Liver (tissue), 3 donors: Measurements from ENCODE around the gene CEACAM7.

ENCODE experiments used
- EGR1 ChIP-seq, 2 donors: IDR thresholded peaks; 2 replicates each; pipeline ENCODE4 v1.6.1; 2016 to 2018; ENCODE audit warnings: antibody characterized with exemption in 2 of 2, low read depth in 2 of 2
- FOXA2 ChIP-seq: IDR thresholded peaks from 2 replicates; pipeline ENCODE4 v1.6.1; 2016; ENCODE audit warnings: antibody characterized with exemption
- GABPA ChIP-seq, 2 donors: IDR thresholded peaks in 1 of 2; conservative IDR thresholded peaks in 1 of 2; 2 replicates each; pipeline ENCODE4 v1.6.1; 2016; ENCODE audit warnings: antibody characterized with exemption in 2 of 2, mild to moderate bottlenecking in 1 of 2, moderate library complexity in 1 of 2
- NR2F2 ChIP-seq: IDR thresholded peaks from 2 replicates; pipeline ENCODE4 v1.6.1; 2016; ENCODE audit warnings: antibody characterized with exemption
- TAF1 ChIP-seq: conservative IDR thresholded peaks from 2 replicates; pipeline ENCODE4 v1.6.1; 2016; ENCODE audit warnings: antibody characterized with exemption, mild to moderate bottlenecking
- YY1 ChIP-seq: IDR thresholded peaks from 2 replicates; pipeline ENCODE4 v1.6.1; 2016; ENCODE audit warnings: antibody characterized with exemption, mild to moderate bottlenecking
- TF ChIP-seq, protein P1 (sequence below): fragments of 150-350 bp; IDR thresholded peaks from 2 replicates; pipeline ENCODE4 v1.5.1; 2017; ENCODE audit warnings: improper control_type of control experiment, low read depth, low read length; ENCODE audit not compliant: missing input control
- TF ChIP-seq, protein P2 (sequence below): IDR thresholded peaks from 2 replicates; pipeline ENCODE4 v1.6.1; 2016; ENCODE audit warnings: antibody characterized with exemption, mild to moderate bottlenecking
- donor health status: healthy.
- donor health status: healthy.

GRCh38 chr19:41690801-41691065 lies 2.7 kb upstream of the CEACAM7 start:
- TF ChIP-seq, protein P1, sequence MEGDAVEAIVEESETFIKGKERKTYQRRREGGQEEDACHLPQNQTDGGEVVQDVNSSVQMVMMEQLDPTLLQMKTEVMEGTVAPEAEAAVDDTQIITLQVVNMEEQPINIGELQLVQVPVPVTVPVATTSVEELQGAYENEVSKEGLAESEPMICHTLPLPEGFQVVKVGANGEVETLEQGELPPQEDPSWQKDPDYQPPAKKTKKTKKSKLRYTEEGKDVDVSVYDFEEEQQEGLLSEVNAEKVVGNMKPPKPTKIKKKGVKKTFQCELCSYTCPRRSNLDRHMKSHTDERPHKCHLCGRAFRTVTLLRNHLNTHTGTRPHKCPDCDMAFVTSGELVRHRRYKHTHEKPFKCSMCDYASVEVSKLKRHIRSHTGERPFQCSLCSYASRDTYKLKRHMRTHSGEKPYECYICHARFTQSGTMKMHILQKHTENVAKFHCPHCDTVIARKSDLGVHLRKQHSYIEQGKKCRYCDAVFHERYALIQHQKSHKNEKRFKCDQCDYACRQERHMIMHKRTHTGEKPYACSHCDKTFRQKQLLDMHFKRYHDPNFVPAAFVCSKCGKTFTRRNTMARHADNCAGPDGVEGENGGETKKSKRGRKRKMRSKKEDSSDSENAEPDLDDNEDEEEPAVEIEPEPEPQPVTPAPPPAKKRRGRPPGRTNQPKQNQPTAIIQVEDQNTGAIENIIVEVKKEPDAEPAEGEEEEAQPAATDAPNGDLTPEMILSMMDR = no peak
- TF ChIP-seq EGR1 (IDR thresholded peaks at IDR 0.05; ENCODE audit: low read depth in 2 of 2) = no peak
- no peak for TF ChIP-seq TAF1
- TF ChIP-seq, protein P2, sequence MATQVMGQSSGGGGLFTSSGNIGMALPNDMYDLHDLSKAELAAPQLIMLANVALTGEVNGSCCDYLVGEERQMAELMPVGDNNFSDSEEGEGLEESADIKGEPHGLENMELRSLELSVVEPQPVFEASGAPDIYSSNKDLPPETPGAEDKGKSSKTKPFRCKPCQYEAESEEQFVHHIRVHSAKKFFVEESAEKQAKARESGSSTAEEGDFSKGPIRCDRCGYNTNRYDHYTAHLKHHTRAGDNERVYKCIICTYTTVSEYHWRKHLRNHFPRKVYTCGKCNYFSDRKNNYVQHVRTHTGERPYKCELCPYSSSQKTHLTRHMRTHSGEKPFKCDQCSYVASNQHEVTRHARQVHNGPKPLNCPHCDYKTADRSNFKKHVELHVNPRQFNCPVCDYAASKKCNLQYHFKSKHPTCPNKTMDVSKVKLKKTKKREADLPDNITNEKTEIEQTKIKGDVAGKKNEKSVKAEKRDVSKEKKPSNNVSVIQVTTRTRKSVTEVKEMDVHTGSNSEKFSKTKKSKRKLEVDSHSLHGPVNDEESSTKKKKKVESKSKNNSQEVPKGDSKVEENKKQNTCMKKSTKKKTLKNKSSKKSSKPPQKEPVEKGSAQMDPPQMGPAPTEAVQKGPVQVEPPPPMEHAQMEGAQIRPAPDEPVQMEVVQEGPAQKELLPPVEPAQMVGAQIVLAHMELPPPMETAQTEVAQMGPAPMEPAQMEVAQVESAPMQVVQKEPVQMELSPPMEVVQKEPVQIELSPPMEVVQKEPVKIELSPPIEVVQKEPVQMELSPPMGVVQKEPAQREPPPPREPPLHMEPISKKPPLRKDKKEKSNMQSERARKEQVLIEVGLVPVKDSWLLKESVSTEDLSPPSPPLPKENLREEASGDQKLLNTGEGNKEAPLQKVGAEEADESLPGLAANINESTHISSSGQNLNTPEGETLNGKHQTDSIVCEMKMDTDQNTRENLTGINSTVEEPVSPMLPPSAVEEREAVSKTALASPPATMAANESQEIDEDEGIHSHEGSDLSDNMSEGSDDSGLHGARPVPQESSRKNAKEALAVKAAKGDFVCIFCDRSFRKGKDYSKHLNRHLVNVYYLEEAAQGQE = no peak
- TF ChIP-seq NR2F2 = no peak
- TF ChIP-seq GABPA (IDR thresholded peaks at IDR 0.05 in 1 of 2, conservative IDR thresholded peaks at IDR 0.05 in 1 of 2) = no peak
- no peak for TF ChIP-seq YY1
- no peak for TF ChIP-seq FOXA2
